ENCODE data around the gene NLRX1. TPM values are rescaled to one million over a fixed set of nuclear protein-coding genes. Genes with fewer than 3 reads are reported as not detected.
"Not testable (repeated sequence)": the region's sequence is repeated elsewhere in the genome, so short reads cannot be mapped to it uniquely, and the experiment has no call there.

NLRX1 gene
- total RNA-seq, 1 experiment from 2014 or later, result 25.2 TPM

DNA sequence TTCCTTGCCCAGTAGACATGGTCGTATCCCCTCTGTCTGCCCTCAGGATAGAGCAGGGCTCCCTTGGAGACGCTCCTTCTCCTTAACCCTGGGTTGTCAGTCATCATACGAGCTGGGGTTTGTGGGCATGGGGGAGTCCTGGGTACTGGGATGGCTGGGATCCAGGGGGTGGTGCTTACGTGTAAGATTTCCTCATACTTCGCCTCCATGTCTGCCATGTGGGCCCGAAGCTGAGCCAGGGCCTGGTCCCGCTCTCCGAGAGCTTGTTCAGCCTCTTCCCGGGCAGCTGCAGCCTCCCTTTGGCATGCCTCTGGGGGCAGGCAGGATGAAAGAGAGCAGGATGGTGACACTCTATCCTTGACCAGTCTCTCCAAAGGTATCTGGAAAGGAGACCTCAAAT is 22.0 kb downstream of the NLRX1 start:
- no peak overlapping the region for H3K4me3 ChIP-seq (ENCODE audit: low read depth in 2 of 2, low read length in 2 of 2)
- in situ Hi-C loops (cut with HindIII; ENCODE audit: low pct_unique_long_range_greater_than_20kb, low sequenced_read_pairs), result no loop called here
- POLR2A ChIA-PET, result interaction anchor here (0.7 kb wide), 1 partner anchor 106 kb away, joined by 5 read pairs; no protein-coding TSS in a partner anchor
- no peaks in the 10 kb centered on the region for H3K36me3 ChIP-seq (ENCODE audit: control insufficient read depth, insufficient read depth, low read length)
- no peak for ATAC-seq
- 0 out of 2 replicates have a peak, but pooled peaks cover 2% of the 10 kb centered on the region for H3K4me1 ChIP-seq (ENCODE audit: control insufficient read depth, insufficient read depth, low read length)
- CTCF ChIA-PET, result interaction anchor here (0.9 kb wide), 1 partner anchor 37 kb away, joined by 3 read pairs; no protein-coding TSS in a partner anchor
- DNase-seq (ENCODE audit: low read depth, low spot score), result no peak
- H3K9me3 ChIP-seq (ENCODE audit: control insufficient read depth, insufficient read depth, low read depth, low read length), result no peaks in the 10 kb centered on the region
- TF ChIP-seq, protein P1, sequence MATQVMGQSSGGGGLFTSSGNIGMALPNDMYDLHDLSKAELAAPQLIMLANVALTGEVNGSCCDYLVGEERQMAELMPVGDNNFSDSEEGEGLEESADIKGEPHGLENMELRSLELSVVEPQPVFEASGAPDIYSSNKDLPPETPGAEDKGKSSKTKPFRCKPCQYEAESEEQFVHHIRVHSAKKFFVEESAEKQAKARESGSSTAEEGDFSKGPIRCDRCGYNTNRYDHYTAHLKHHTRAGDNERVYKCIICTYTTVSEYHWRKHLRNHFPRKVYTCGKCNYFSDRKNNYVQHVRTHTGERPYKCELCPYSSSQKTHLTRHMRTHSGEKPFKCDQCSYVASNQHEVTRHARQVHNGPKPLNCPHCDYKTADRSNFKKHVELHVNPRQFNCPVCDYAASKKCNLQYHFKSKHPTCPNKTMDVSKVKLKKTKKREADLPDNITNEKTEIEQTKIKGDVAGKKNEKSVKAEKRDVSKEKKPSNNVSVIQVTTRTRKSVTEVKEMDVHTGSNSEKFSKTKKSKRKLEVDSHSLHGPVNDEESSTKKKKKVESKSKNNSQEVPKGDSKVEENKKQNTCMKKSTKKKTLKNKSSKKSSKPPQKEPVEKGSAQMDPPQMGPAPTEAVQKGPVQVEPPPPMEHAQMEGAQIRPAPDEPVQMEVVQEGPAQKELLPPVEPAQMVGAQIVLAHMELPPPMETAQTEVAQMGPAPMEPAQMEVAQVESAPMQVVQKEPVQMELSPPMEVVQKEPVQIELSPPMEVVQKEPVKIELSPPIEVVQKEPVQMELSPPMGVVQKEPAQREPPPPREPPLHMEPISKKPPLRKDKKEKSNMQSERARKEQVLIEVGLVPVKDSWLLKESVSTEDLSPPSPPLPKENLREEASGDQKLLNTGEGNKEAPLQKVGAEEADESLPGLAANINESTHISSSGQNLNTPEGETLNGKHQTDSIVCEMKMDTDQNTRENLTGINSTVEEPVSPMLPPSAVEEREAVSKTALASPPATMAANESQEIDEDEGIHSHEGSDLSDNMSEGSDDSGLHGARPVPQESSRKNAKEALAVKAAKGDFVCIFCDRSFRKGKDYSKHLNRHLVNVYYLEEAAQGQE (IDR thresholded peaks at IDR 0.05; ENCODE audit: insufficient read depth in 1 of 2, low read depth in 2 of 2, low read length in 1 of 2), result no peak
- TF ChIP-seq POLR2AphosphoS5 (IDR thresholded peaks at IDR 0.05; ENCODE audit: low read depth, low read length) (no peak), SIN3A (IDR thresholded peaks at IDR 0.05; ENCODE audit: borderline replicate concordance, insufficient read depth, low read depth, low read length) (no peak), TCF7L2 (IDR thresholded peaks at IDR 0.05; ENCODE audit: low read depth, low read length) (no peak)
- TF ChIP-seq, protein P2, sequence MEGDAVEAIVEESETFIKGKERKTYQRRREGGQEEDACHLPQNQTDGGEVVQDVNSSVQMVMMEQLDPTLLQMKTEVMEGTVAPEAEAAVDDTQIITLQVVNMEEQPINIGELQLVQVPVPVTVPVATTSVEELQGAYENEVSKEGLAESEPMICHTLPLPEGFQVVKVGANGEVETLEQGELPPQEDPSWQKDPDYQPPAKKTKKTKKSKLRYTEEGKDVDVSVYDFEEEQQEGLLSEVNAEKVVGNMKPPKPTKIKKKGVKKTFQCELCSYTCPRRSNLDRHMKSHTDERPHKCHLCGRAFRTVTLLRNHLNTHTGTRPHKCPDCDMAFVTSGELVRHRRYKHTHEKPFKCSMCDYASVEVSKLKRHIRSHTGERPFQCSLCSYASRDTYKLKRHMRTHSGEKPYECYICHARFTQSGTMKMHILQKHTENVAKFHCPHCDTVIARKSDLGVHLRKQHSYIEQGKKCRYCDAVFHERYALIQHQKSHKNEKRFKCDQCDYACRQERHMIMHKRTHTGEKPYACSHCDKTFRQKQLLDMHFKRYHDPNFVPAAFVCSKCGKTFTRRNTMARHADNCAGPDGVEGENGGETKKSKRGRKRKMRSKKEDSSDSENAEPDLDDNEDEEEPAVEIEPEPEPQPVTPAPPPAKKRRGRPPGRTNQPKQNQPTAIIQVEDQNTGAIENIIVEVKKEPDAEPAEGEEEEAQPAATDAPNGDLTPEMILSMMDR (IDR thresholded peaks at IDR 0.05), result no peak
- intact Hi-C loops (cut with micrococcal nuclease; ENCODE audit: unreplicated experiment), result no loop called here
- BruUV-seq (replicated peaks), result no TSS peak
- H3K27ac ChIP-seq (ENCODE audit: low read length), result no peak overlapping the region
- H3K27me3 ChIP-seq (ENCODE audit: control insufficient read depth, insufficient read depth, low read length), result no peaks in the 10 kb centered on the region

DNA sequence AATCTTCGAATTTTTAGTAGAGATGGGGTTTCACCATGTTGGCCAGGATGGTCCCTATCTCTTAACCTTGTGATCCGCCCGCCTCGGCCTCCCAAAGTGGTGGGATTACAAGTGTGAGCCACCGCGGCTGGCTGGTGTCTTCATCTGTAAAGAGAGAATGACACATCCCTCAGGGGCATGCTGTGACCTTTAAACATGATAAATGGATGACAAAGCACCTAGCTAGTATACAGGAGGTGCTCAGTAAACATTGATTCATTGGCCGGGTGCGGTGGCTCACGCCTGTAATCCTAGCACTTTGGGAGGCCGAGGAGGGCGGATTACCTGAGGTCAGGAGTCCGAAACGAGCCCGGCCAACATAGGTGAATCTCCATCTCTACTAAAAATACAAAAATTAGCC is 22.7 kb downstream of the NLRX1 start:
- H3K4me1 ChIP-seq (ENCODE audit: control insufficient read depth, insufficient read depth, low read length); in situ Hi-C loops (cut with HindIII; ENCODE audit: low pct_unique_long_range_greater_than_20kb, low sequenced_read_pairs); POLR2A ChIA-PET; H3K4me3 ChIP-seq (ENCODE audit: low read depth in 2 of 2, low read length in 2 of 2); BruUV-seq (replicated peaks); H3K36me3 ChIP-seq (ENCODE audit: control insufficient read depth, insufficient read depth, low read length); H3K27ac ChIP-seq (ENCODE audit: low read length); H3K9me3 ChIP-seq (ENCODE audit: control insufficient read depth, insufficient read depth, low read depth, low read length); DNase-seq (ENCODE audit: low read depth, low spot score); intact Hi-C loops (cut with micrococcal nuclease; ENCODE audit: unreplicated experiment); ATAC-seq; H3K27me3 ChIP-seq (ENCODE audit: control insufficient read depth, insufficient read depth, low read length): not testable (repeated sequence)
- CTCF ChIA-PET, result interaction anchor here (0.9 kb wide), 1 partner anchor 38 kb away, joined by 3 read pairs; no protein-coding TSS in a partner anchor

DNA sequence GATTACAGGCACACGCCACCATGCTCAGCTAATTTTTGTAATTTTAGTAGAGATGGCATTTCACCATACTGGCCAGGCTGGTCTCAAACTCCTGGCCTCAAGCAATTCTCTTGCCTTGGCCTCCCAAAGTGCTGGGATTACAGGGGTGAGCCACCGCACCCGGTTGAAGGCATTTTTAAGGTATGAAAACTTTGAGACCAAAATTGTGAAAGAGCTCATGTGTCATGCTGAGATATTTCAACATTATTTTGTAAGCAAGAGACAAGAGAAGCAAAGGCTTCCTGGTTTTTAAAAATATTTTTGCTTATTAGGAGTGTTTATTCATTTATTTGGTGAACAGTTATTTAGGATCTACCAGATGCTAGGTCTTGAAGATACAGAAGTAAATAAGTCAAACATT is 23.6 kb downstream of the NLRX1 start:
- Histone ChIP-seq H3K9me3 (ENCODE audit: control insufficient read depth, insufficient read depth, low read depth, low read length) (no peaks in the 10 kb centered on the region), H3K27me3 (ENCODE audit: control insufficient read depth, insufficient read depth, low read length) (no peaks in the 10 kb centered on the region), H3K27ac (ENCODE audit: low read length) (no peak overlapping the region), H3K36me3 (ENCODE audit: control insufficient read depth, insufficient read depth, low read length) (no peaks in the 10 kb centered on the region), H3K4me3 (ENCODE audit: low read depth in 2 of 2, low read length in 2 of 2) (no peak overlapping the region), H3K4me1 (ENCODE audit: control insufficient read depth, insufficient read depth, low read length) (no peaks in the 10 kb centered on the region)
- no TSS peak for BruUV-seq (replicated peaks)
- TF ChIP-seq, protein P2 (IDR thresholded peaks at IDR 0.05), result no peak
- TF ChIP-seq SIN3A (IDR thresholded peaks at IDR 0.05; ENCODE audit: borderline replicate concordance, insufficient read depth, low read depth, low read length), result no peak
- TF ChIP-seq POLR2AphosphoS5 (IDR thresholded peaks at IDR 0.05; ENCODE audit: low read depth, low read length), result no peak
- TF ChIP-seq, protein P1 (IDR thresholded peaks at IDR 0.05; ENCODE audit: insufficient read depth in 1 of 2, low read depth in 2 of 2, low read length in 1 of 2), result no peak
- TF ChIP-seq TCF7L2 (IDR thresholded peaks at IDR 0.05; ENCODE audit: low read depth, low read length), result no peak
- DNase-seq (ENCODE audit: low read depth, low spot score) (no peak), ATAC-seq (no peak)
- intact Hi-C loops (cut with micrococcal nuclease; ENCODE audit: unreplicated experiment) (no loop called here), in situ Hi-C loops (cut with HindIII; ENCODE audit: low pct_unique_long_range_greater_than_20kb, low sequenced_read_pairs) (no loop called here)
- ChIA-PET POLR2A (interaction anchor here (0.6 kb wide), 1 partner anchor 45 kb away, joined by 4 read pairs; no protein-coding TSS in a partner anchor), CTCF (interaction anchor here (0.6 kb wide), 1 partner anchor 14 kb away, joined by 6 read pairs; the partner anchor contains the start of gene CBL)

Measured in Panc1 (cell line).